GM18868 (cell line): Measurements from ENCODE around the gene PACS2.
"Not testable (repeated sequence)": the region's sequence is repeated elsewhere in the genome, so short reads cannot be mapped to it uniquely, and the experiment has no call there.

Source experiments
- ATAC-seq: cut with Tn5 transposase; IDR thresholded peaks from one replicate; pipeline ENCODE4 v1.9.1; 2021; ENCODE audit warnings: mild to moderate bottlenecking, moderate library complexity; ENCODE audit not compliant: unreplicated experiment

PACS2 gene

GRCh38 chr14:105329411-105330150 lies 15.0 kb downstream of the PACS2 start:
- no peak for ATAC-seq

GRCh38 chr14:105330491-105330895 lies 15.9 kb downstream of the PACS2 start:
- ATAC-seq = no peak

DNA sequence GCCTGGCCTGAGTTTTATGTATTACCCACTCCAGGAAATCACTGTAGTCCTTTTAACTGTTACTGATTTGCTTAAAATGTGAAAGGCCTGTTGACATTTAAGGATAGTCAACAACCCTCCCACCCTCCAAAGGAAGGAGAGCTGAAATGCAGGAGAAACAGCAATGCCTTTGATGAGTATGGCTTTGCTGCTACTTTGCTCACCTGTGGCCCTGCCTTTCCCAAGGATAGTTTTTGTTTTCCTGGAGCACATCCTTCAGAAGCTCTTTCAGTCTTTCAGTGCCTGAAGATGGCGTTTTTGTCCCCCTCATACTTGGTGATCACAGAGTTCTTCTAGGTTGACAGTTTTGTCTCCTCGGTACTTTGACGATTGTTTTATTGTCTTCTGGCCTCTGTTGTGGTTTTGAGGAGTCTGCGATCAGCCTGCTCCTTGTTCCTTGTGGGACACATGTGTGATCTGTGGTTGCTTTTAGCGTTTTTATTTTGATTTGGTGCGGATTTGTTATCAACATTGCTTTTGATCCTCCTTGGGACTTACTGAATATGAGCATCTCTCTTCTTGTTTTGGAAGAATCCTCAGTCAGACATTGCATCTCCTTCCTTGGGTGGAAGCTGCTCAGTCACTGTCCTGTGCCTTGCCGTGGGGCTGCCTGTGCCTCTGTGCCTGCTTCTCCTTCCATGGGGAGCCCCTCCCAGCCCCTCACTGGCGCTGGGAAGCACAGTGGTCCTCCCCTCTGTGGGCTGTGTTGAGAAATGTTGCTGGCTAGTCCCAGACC lies 17.2 kb downstream of the PACS2 start:
- ATAC-seq = no peak

- ATAC-seq = no peak
Observed at GRCh38 chr14:105332350-105332874, 17.9 kb downstream of the PACS2 start.

GRCh38 chr14:105333020-105333490 lies 18.5 kb downstream of the PACS2 start:
- no peak for ATAC-seq

- no peak for ATAC-seq
Observed at GRCh38 chr14:105333613-105334364, 19.2 kb downstream of the PACS2 start.

- no peak for ATAC-seq
Observed at GRCh38 chr14:105334383-105335230, 20.1 kb downstream of the PACS2 start.

DNA sequence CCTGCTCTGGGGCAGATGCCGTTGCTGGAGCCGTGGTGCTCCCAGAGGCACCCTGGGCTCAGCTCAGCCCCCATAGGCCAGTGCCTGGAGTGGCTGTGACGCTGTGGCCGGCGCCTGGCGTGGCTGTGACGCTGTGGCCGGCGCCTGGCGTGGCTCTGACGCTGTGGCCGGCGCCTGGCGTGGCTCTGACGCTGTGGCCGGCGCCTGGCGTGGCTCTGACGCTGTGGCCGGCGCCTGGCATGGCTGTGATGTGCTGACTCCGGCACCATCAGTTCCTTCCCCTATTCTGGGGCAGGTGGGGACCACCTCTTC lies 20.6 kb downstream of the PACS2 start:
- ATAC-seq = not testable (repeated sequence)

GRCh38 chr14:105335735-105336476 lies 21.4 kb downstream of the PACS2 start:
- no peak for ATAC-seq

DNA sequence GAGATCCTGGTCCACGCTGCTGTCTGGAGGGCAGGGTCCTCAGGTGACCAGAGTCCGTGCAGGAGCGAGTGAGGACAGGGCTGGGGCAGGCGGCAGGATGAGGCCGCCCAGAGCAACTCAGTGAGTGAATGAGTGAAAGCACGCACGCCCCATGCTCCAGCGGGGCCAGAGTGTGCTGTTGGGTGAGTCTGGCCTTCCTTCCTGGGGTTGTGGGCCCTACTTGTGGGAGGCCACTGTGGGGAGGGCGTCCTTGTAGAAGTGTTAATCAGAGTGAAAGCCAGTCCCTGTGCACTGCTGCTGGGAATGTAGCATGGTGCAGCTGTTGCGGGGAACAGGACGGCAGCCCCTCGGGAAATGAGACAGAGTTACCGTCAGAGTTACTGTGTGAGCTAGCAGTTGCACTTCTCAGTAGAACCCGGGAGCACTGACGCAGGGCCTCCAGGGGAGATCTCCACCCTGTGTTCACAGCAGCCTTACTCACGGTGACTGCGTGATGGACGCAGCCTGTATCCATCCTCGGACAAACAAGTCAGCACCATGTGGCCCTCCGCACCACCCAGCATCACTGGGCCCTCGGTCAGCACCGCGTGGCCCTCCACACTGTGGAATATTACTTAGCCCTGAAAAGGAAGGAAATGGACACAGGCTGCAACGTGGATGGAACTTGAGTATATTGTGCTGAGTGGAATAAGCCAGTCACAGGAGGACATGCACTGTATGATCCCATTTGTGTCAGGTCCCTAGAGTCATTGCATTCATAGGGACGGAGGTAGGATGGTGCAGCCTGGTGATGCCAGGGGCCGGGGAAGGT lies 22.1 kb downstream of the PACS2 start:
- ATAC-seq = no peak

DNA sequence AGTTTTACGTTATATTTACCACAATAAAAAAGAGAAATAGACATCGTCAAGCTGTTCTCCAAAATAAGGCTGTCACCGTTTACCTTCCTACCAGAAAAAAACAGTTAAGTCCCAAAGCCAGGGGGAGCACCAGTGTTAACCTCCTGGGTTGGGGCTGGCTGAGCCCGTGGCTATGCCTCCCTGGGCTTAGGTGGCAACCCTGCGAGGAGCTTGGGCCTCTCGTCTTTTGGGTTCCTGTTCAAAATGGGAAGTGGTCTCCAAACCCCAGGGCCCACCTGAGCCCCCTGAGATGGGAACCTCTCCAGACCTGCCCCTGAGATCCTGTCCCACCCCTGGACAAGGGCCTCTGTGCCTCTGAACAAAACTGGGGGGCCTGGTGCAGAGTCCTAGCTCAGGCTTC lies 22.9 kb downstream of the PACS2 start:
- ATAC-seq = no peak

- ATAC-seq = no peak
Observed at GRCh38 chr14:105337966-105338741, 23.6 kb downstream of the PACS2 start.

GRCh38 chr14:105340821-105341733 lies 26.5 kb downstream of the PACS2 start:
- ATAC-seq = no peak

GRCh38 chr14:105343194-105343593 lies 28.6 kb downstream of the PACS2 start:
- no peak for ATAC-seq

DNA sequence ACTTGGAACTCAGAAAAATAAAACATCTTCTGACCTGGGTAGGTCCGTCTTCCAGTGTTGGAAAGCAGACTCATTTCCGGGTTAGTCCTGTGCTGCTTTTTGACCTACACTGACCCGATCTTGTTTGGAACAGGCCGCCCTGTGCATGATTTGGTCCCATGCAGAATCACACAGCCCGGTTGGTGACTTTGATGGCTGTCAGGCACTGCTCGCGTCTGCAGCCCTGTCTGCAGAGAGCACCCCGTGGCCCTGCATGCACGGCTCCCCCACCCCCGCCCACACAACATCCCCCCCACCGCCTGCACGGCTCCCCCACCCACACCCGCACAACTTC lies 31.6 kb downstream of the PACS2 start:
- no peak for ATAC-seq

DNA sequence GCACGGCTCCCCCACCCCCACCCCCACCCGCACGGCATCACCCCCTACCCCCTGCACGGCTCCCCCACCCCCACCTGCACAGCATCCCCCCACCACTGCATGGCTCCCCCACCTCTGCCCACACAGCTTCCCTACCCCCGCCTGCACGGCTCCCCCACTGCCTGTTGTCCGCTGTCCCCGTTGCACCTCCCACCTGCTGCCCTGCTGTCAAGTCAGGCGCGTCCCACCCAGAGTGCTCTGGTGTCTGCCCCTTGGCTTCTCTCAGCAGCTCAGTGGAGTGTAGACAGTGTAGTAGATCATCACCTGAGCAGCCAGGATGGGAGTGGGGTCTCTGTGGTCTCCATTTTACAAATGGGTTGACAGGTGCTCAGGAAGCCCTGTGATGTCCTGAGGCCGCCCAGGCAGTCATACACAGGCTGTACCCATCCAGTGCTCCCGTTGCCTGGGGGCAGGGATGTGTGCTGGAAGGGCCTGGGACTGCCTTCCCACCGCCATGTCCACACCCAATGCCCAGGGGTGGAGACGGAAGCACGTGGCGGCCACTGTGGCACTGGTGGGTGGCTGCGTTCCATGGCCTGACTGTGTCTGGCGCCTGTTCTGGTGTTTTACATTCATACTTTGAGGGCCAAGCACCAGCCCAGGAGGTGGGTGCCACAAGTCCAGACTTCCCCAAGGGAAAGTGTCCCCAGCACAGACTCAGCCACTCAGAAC lies 32.5 kb downstream of the PACS2 start:
- no peak for ATAC-seq

- no peak for ATAC-seq
Observed at GRCh38 chr14:105347587-105347968, 33.0 kb downstream of the PACS2 start.
